Measurements from ENCODE around the gene FAM20A.
A peak's percentile ranks its signal among the peaks of the same experiment; 100 is the strongest.

FAM20A gene

GRCh38 chr17:68608515-68609130 lies 7.5 kb upstream of the FAM20A start:
- no peak for DNase-seq

DNA sequence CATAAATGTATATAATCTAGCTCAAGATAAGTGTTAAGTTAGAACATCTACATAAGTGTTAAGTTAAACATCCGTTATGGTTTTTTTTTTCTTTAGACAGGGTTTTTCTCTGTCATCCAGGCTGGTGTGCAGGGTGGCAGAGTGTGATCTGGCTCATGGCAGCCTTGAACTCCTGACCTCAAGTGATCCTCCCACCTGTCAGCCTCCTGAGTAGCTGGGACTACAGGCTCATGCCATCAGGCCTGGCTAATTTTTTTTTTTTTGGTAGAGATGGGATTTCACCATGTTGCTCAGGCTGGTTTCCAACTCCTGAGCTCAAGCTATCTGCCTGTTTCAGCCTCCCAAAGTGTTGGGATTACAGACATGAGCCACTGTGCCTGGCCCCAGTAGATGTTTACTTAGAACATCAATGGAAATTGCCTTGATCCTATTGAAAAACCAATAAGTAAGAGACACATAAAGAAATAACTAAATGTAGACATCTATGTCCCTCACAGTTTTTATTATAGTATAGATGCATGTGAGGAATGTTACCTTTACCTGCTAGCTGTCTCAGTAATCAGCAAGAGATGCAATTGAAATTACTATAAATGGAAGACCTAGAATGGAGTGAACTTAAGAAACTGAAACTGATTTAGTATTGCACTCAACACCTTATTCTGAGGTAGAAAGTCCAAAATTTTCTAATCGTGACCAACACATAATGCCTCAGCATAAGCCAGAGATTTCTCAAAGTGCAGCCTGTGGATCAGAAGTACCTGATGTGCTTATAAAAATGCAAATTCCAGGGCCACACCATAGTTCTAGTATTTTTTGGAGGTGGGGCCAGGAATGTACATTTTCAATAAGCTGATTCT lies 5.5 kb upstream of the FAM20A start:
- DNase-seq = no peak

DNA sequence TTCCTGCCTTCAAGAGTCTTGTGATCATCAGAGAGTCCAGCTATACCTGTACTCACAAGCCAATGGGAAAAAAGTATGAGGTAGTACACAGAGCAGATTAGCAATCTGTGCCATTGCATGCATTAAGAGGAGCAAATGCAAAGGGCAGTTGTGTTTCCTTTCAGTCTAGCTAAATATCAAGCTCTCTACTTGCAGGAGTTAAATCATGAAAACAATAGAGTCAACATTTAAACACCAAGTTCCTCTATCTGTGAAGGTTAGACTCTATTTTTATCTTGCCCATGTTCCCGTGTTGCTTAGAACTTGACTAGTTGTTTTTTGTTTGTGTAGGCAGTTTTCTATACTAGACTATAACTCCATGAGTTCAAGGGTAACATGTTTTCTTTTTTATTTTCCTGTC lies 4.7 kb upstream of the FAM20A start:
- no peak for DNase-seq

GRCh38 chr17:68603656-68604055 lies 2.5 kb upstream of the FAM20A start:
- DNase-seq = no peak

DNA sequence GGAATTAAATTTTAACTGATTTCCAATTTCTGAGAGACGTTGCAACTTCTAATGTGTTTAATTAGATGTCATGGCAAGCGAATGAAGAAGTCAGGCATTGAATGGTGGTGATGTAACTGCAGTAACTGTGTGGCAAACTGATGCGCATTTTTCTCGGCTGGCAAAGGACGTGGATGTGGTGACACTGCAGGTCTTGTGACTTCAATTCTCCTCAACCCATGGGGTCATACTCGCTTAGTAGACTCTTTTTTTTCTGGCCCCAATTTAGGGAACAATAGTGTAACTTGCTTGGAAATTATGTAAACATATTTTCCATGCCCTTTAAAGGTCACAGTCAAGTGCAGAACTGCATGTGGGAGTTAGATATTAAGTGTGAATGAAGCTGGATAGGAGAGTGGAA lies 1.9 kb upstream of the FAM20A start:
- DNase-seq = peak in 1 of 2 donors; percentile 73

DNA sequence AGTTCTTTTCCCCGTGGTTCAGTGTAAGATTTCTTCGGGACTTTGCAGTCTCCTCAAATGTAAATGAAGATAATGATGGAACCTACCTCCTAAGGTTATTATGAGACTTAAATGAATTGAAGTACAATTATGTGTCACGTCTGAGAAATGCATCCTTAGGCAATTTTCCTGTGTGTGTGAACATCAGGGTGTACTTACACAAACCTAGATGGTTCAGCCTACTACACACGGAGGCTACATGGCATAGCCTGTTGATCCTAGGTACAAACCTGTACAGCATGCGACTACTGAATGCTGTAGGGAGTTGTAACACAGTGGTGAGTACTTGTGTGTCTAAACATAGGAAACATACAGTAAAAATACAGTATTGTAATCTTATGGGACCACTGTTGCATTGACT lies 1.1 kb upstream of the FAM20A start:
- no peak for DNase-seq

DNA sequence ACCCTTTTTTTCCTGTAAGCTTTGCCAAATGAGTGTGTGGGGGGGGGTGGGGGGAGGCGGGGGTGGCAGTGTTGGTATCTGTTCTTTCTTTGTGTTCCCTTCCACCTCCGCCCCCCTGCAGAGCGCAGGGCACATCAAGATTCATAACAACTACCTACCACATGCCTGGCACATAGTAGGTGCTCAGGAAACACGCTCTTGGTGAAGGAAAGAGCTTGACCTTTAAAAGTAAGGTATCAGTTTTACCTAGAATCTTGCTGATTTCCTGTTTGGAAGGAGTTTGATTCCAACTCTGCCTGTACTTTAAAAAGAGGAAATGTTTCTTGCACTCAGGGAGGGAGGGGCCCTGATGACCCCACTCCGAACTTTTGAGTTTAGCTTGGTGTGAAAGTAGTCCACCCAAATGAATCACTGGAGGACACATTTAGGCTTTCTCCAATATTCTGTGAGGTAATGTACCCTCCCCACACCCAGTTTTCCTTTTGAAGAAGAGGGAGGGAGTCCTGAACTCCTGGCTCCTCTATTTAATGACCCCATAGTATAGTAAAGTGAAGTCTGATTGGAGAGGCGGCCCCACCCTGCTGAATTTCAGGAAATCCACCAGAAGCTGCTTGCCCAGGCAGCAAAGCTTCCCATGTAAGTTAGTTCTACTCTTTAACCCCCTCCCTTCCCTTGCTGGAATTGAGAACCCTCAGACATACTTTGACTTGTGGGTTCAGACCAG lies 560 bp upstream of the FAM20A start:
- peak in 1 of 2 donors; percentile 54 for DNase-seq

GRCh38 chr17:68600067-68600930 lies 868 bp downstream of the FAM20A start:
- no peak for DNase-seq

GRCh38 chr17:68599552-68600066 lies 1.6 kb downstream of the FAM20A start:
- no peak for DNase-seq

DNA sequence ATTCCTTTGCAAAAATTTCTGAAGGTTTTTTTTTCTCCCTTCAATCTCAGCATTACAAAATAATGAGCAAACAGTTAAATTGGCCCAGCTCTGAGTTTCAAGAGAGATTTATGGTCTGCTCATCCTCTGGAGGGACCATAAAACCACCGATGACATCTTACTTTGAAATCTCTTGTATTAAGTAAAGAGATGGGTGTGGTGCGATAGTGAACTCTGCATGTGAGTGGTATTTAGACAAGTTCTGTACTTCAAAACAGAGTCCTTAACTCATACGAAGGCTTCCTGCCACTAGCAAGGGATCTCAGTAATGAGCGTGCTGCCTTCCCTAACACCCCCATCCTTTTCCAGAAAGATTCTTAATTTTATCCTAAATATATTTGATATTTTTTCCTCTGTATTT lies 2.1 kb downstream of the FAM20A start:
- no peak for DNase-seq

- DNase-seq = no peak
Observed at GRCh38 chr17:68598545-68598961, 2.6 kb downstream of the FAM20A start.

GRCh38 chr17:68598074-68598473 lies 3.1 kb downstream of the FAM20A start:
- no peak for DNase-seq

GRCh38 chr17:68596411-68596945 lies 4.7 kb downstream of the FAM20A start:
- no peak for DNase-seq

- no peak for DNase-seq
Observed at GRCh38 chr17:68595986-68596385, 5.2 kb downstream of the FAM20A start.

- no peak for DNase-seq
Observed at GRCh38 chr17:68595496-68595895, 5.7 kb downstream of the FAM20A start.

GRCh38 chr17:68594552-68594951 lies 6.6 kb downstream of the FAM20A start:
- DNase-seq = no peak

GRCh38 chr17:68592682-68593641 lies 8.2 kb downstream of the FAM20A start:
- no peak for DNase-seq

DNA sequence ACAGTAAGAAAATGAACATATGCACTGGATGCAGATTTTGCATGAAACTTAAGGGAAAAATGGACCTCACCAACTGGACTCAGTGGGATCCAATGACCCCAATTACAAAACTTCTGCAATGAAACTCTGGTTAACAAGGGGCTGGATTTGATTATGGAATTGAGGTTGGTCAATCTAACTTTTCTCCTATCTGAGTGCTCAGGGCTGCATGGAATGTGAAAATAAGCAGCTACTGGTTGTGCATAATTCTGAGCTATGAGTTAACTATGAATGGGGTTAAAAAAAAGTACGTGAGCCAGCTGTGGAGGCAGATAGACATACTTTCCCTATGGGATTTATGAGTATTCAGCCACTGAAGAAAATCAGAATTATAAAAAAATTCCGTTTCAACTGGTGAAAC lies 9.2 kb downstream of the FAM20A start:
- DNase-seq = no peak

GRCh38 chr17:68591583-68591982 lies 9.6 kb downstream of the FAM20A start:
- DNase-seq = peak in 1 of 2 donors; percentile 15

- DNase-seq = no peak
Observed at GRCh38 chr17:68589086-68589485, 12.1 kb downstream of the FAM20A start.

DNA sequence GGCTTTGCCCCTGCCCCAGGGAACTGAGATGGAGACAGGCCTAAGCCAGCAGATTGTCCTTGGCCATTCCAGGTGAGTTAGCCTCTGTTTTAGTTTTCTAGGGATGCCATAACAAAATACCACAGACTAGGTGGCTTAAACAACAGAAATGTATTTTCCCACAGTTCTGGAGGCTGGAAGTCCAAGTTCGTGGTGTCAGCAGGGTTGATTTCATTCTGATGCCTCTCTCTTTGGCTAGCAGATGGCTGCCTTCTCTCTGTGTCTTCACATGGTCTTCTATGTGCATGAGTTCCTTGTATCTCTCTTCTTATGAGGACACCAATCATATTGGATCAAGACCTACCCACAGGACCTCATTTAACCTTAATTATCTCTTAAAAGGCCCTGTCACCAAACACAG lies 12.8 kb downstream of the FAM20A start:
- DNase-seq = no peak
